SK-N-SH (cell line): ENCODE data around the gene NKX2-3. TPM values are rescaled to one million over a fixed set of nuclear protein-coding genes. Genes with fewer than 3 reads are reported as not detected.

Source experiments
- CTCF ChIA-PET: fragments of 300-600, 350-600 bp; formaldehyde crosslinking; extraction: SDS; loops from one replicate; lab custom pipeline; 2021; lab: Yijun Ruan, JAX
- POLR2A ChIA-PET: fragments of 350-600 bp; sonication (Branson Sonifier 250); formaldehyde crosslinking; extraction: SDS; loops from one replicate; lab custom pipeline; 2020; ENCODE audit warnings: antibody characterized with exemption, inconsistent platforms; lab: Yijun Ruan, JAX
- DNase-seq: peaks from one replicate; pipeline ENCODE4 v3.0.0; 2012
- H2AFZ ChIP-seq: fragments of 200-600 bp; sonication (generic); 2 replicates; pipeline ENCODE4 v1.8.1; 2016; ENCODE audit warnings: antibody characterized with exemption, mild to moderate bottlenecking, low read depth
- H3F3A ChIP-seq: fragments of 200-600 bp; sonication (generic); replicated peaks from 2 replicates; pipeline ENCODE3; 2016; ENCODE audit warnings: antibody characterized with exemption, mild to moderate bottlenecking; ENCODE audit not compliant: insufficient read depth
- H3K27ac ChIP-seq, 2 experiments: fragments of 200-500 bp in 1 of 2; fragments of 200-600 bp in 1 of 2; sonication (Bioruptor generic) in 1 of 2; sonication (generic), shearing (Covaris generic) in 1 of 2; 2 replicates each; pipeline versions ENCODE4 v1.5.1 to v1.6.1; 2014 to 2016; ENCODE audit warnings: low read depth in 2 of 2, inconsistent platforms in 1 of 2, low read length in 1 of 2, mild to moderate bottlenecking in 1 of 2, mixed read lengths in 1 of 2
- H3K27me3 ChIP-seq: fragments of 200-600 bp; sonication (generic), shearing (Covaris generic); 2 replicates; pipeline ENCODE4 v1.6.1; 2016; ENCODE audit warnings: mixed run types; ENCODE audit not compliant: insufficient read depth
- H3K36me3 ChIP-seq, 2 experiments: fragments of 200-500 bp in 1 of 2; fragments of 200-600 bp in 1 of 2; sonication (Bioruptor generic) in 1 of 2; sonication (generic) in 1 of 2; replicated peaks in 1 of 2; 2 replicates each; pipeline versions ENCODE3 to v1.5.1; 2014 to 2016; ENCODE audit warnings: low read length in 1 of 2, mild to moderate bottlenecking in 1 of 2; ENCODE audit not compliant: insufficient read depth in 2 of 2, control insufficient read depth in 1 of 2
- H3K4me1 ChIP-seq, 2 experiments: fragments of 200-500 bp in 1 of 2; fragments of 200-600 bp in 1 of 2; sonication (Bioruptor generic) in 1 of 2; sonication (generic), shearing (Covaris generic) in 1 of 2; 2 replicates each; pipeline versions ENCODE4 v1.5.1 to v1.6.1; 2014 to 2016; ENCODE audit warnings: low read depth in 1 of 2, low read length in 1 of 2, mixed run types in 1 of 2; ENCODE audit not compliant: insufficient read depth in 2 of 2, control insufficient read depth in 1 of 2
- H3K4me2 ChIP-seq: fragments of 200-600 bp; sonication (generic), shearing (Covaris generic); 2 replicates; pipeline ENCODE4 v1.6.1; 2017; ENCODE audit warnings: mixed run types
- H3K4me3 ChIP-seq, 2 experiments: fragments of 200-500 bp in 1 of 2; fragments of 200-600 bp in 1 of 2; sonication (Bioruptor generic) in 1 of 2; sonication (generic), shearing (Covaris generic) in 1 of 2; 2 replicates each; pipeline versions ENCODE4 v1.5.1 to v1.8.1; 2014 to 2016; ENCODE audit warnings: low read depth in 2 of 2, inconsistent platforms in 1 of 2, low read length in 1 of 2, mild to moderate bottlenecking in 1 of 2, mixed read lengths in 1 of 2, moderate library complexity in 1 of 2
- H3K79me2 ChIP-seq: fragments of 200-600 bp; sonication (generic); 2 replicates; pipeline ENCODE4 v1.8.1; 2017; ENCODE audit warnings: mild to moderate bottlenecking; ENCODE audit not compliant: insufficient read depth
- H3K9ac ChIP-seq: fragments of 200-600 bp; sonication (generic); 2 replicates; pipeline ENCODE4 v1.6.1; 2017; ENCODE audit warnings: mixed run types
- H3K9me2 ChIP-seq: fragments of 200-600 bp; sonication (generic); 2 replicates; pipeline ENCODE4 v1.6.1; 2017; ENCODE audit warnings: mixed run types
- H3K9me3 ChIP-seq: fragments of 200-600 bp; sonication (generic); 2 replicates; pipeline ENCODE4 v1.6.1; 2017; ENCODE audit warnings: mixed run types, mild to moderate bottlenecking, moderate library complexity
- H4K20me1 ChIP-seq: fragments of 200-600 bp; sonication (generic); 2 replicates; pipeline ENCODE4 v1.6.1; 2017; ENCODE audit warnings: mild to moderate bottlenecking, mixed run types; ENCODE audit not compliant: insufficient read depth
- CHD2 ChIP-seq: fragments of 150-350 bp; IDR thresholded peaks from 2 replicates; pipeline ENCODE4 v1.6.1; 2018; ENCODE audit warnings: low read length; ENCODE audit not compliant: partially characterized antibody
- CTCF ChIP-seq: fragments of 200-600 bp; sonication (generic); IDR thresholded peaks from 2 replicates; pipeline ENCODE4 v1.6.1; 2017; ENCODE audit warnings: antibody characterized with exemption, mild to moderate bottlenecking, moderate library complexity
- EZH2phosphoT487 ChIP-seq: fragments of 200-600 bp; sonication (generic); IDR thresholded peaks from 2 replicates; pipeline ENCODE4 v1.6.1; 2017; ENCODE audit warnings: low read depth, mixed run types, mild to moderate bottlenecking, antibody characterized with exemption, moderate library complexity, borderline replicate concordance
- FOXJ3 ChIP-seq: sonication (generic); formaldehyde crosslinking; IDR thresholded peaks from 2 replicates; pipeline ENCODE4 v1.5.1; 2020; ENCODE audit warnings: mild to moderate bottlenecking, missing genetic modification reagents
- GABPA ChIP-seq: IDR thresholded peaks from 2 replicates; pipeline ENCODE4 v1.4.0; 2012; ENCODE audit warnings: low read depth, mild to moderate bottlenecking
- GATA2 ChIP-seq: sonication (generic); formaldehyde crosslinking; IDR thresholded peaks from 2 replicates; pipeline ENCODE4 v1.5.0; 2020; ENCODE audit warnings: mild to moderate bottlenecking, missing genetic modification reagents
- JUND ChIP-seq: IDR thresholded peaks from 2 replicates; pipeline ENCODE4 v1.4.0; 2012
- MAX ChIP-seq: IDR thresholded peaks from 2 replicates; pipeline ENCODE4 v1.4.0; 2012; ENCODE audit warnings: low read depth
- MEF2A ChIP-seq: IDR thresholded peaks from 2 replicates; pipeline ENCODE4 v1.4.0; 2012; ENCODE audit warnings: low read depth, borderline replicate concordance
- NRF1 ChIP-seq: IDR thresholded peaks from 2 replicates; pipeline ENCODE4 v1.6.1; 2012; ENCODE audit warnings: low read depth, mild to moderate bottlenecking, low read length
- PBX3 ChIP-seq: IDR thresholded peaks from 2 replicates; pipeline ENCODE4; 2012
- POLR2AphosphoS5 ChIP-seq: IDR thresholded peaks from 2 replicates; pipeline ENCODE4 v1.6.1; 2012; ENCODE audit warnings: low read depth, low read length
- RAD21 ChIP-seq: IDR thresholded peaks from 2 replicates; pipeline ENCODE4 v1.6.1; 2012; ENCODE audit warnings: mild to moderate bottlenecking, low read length
- RCOR1 ChIP-seq: fragments of 150-350 bp; IDR thresholded peaks from 2 replicates; pipeline ENCODE4 v1.6.1; 2017; ENCODE audit warnings: antibody characterized with exemption, low read length
- RXRA ChIP-seq: IDR thresholded peaks from 2 replicates; pipeline ENCODE4 v1.4.0; 2012; ENCODE audit warnings: low read depth, mild to moderate bottlenecking, borderline replicate concordance
- SMC3 ChIP-seq: IDR thresholded peaks from 2 replicates; pipeline ENCODE4 v1.6.1; 2012; ENCODE audit warnings: low read depth, low read length, improper control_type of control experiment
- TAF1 ChIP-seq: IDR thresholded peaks from 2 replicates; pipeline ENCODE4 v1.6.1; 2012; ENCODE audit warnings: low read depth, mild to moderate bottlenecking, low read length, moderate library complexity, borderline replicate concordance
- TCF12 ChIP-seq: IDR thresholded peaks from 2 replicates; pipeline ENCODE4 v1.4.0; 2012
- TEAD4 ChIP-seq: IDR thresholded peaks from 2 replicates; pipeline ENCODE4 v1.4.0; 2012; ENCODE audit warnings: mild to moderate bottlenecking, borderline replicate concordance; ENCODE audit not compliant: insufficient read depth
- USF2 ChIP-seq: fragments of 150-350 bp; IDR thresholded peaks from 2 replicates; pipeline ENCODE4 v1.6.1; 2017; ENCODE audit warnings: antibody characterized with exemption, low read length, low read depth, borderline replicate concordance
- YY1 ChIP-seq: IDR thresholded peaks from 2 replicates; pipeline ENCODE4 v1.4.0; 2012; ENCODE audit warnings: low read depth, mild to moderate bottlenecking
- ZBTB33 ChIP-seq: IDR thresholded peaks from 2 replicates; pipeline ENCODE4 v1.4.0; 2012; ENCODE audit warnings: low read depth, borderline replicate concordance
- WGBS: methylation state at CpG from one replicate; pipeline ENCODE4 v1.1.6; 2017; ENCODE audit warnings: low lambda C conversion rate; 5-methylcytosine and 5-hydroxymethylcytosine counted together
- polyA plus RNA-seq, 3 experiments: library from polyadenylated mRNA; depleted of rRNA; stranded (reverse); fragments of >200 nt; gene quantifications; 2 replicates each; pipeline ENCODE4 v1.2.3, GENCODE V29; 2012

The NKX2-3 gene
- polyA plus RNA-seq, 1 of the 3 experiments (the other 2 are of a cell fraction) = not detected

- Histone ChIP-seq H3K4me3 (no peak overlapping the region), H3K9ac (no peak overlapping the region), H3K27ac (no peak overlapping the region), H3F3A (no peaks in the 10 kb centered on the region)
- TF ChIP-seq EZH2phosphoT487 (no peak), YY1 (no peak), RXRA (no peak), SMC3 (no peak), TAF1 (no peak), MEF2A (no peak), RAD21 (no peak), CTCF (no peak), MAX (no peak), RCOR1 (no peak), GATA2 (CRISPR knock-in tag) (no peak), TEAD4 (no peak), CHD2 (no peak), GABPA (no peak), USF2 (no peak), FOXJ3 (CRISPR knock-in tag) (no peak)
- TF ChIP-seq, all 33 proteins: peak for 0
- H3K27me3 ChIP-seq = peaks cover 57% of the 10 kb centered on the region
- ChIA-PET CTCF (interaction anchor here (1.3 kb wide), 1 partner anchor 9 kb away, joined by 5 read pairs; no protein-coding TSS in a partner anchor), POLR2A (no interaction called here)
- no peak for DNase-seq
- H3K36me3 ChIP-seq = no peaks in the 10 kb centered on the region
- no peak overlapping the region for H3K4me2 ChIP-seq
- H3K9me3 ChIP-seq = no peaks in the 10 kb centered on the region
- H2AFZ ChIP-seq = no peak overlapping the region
- H3K9me2 ChIP-seq = no peaks in the 10 kb centered on the region
- no peaks in the 10 kb centered on the region for H3K4me1 ChIP-seq
- H4K20me1 ChIP-seq = no peaks in the 10 kb centered on the region
- H3K79me2 ChIP-seq = no peaks in the 10 kb centered on the region
Measured at GRCh38 chr10:99569961-99570360, 37.2 kb downstream of the NKX2-3 start.

GRCh38 chr10:99571816-99572215, 39.1 kb downstream of the NKX2-3 start:
- Histone ChIP-seq H3F3A (no peaks in the 10 kb centered on the region), H3K4me1 (no peaks in the 10 kb centered on the region), H3K9ac (no peak overlapping the region), H3K4me2 (no peak overlapping the region), H2AFZ (no peak overlapping the region), H4K20me1 (no peaks in the 10 kb centered on the region), H3K4me3 (no peak overlapping the region), H3K36me3 (no peaks in the 10 kb centered on the region), H3K79me2 (no peaks in the 10 kb centered on the region), H3K27ac (no peak overlapping the region), H3K27me3 (peaks cover 57% of the 10 kb centered on the region), H3K9me3 (no peaks in the 10 kb centered on the region), H3K9me2 (no peaks in the 10 kb centered on the region)
- WGBS = 4% methylated on average over 1 of the region's 1 CpG
- no peak for DNase-seq
- CTCF ChIA-PET = interaction anchor here (1.4 kb wide), 1 partner anchor 11 kb away, joined by 5 read pairs; no protein-coding TSS in a partner anchor
- POLR2A ChIA-PET = no interaction called here
- TF ChIP-seq PBX3 (no peak), RXRA (no peak), TCF12 (no peak), GATA2 (CRISPR knock-in tag) (no peak), RAD21 (no peak), YY1 (no peak), CHD2 (no peak), FOXJ3 (CRISPR knock-in tag) (no peak), MEF2A (no peak), TEAD4 (no peak), TAF1 (no peak), POLR2AphosphoS5 (no peak), NRF1 (no peak), ZBTB33 (no peak), JUND (no peak)
